Measurements from ENCODE around the gene ZEB1. TPM values are rescaled to one million over a fixed set of nuclear protein-coding genes. Genes with fewer than 3 reads are reported as not detected.
A peak's percentile ranks its signal among the peaks of the same experiment; 100 is the strongest.

ZEB1 gene
- total RNA-seq, 1 experiment from 2014 or later = 1.4 TPM

DNA sequence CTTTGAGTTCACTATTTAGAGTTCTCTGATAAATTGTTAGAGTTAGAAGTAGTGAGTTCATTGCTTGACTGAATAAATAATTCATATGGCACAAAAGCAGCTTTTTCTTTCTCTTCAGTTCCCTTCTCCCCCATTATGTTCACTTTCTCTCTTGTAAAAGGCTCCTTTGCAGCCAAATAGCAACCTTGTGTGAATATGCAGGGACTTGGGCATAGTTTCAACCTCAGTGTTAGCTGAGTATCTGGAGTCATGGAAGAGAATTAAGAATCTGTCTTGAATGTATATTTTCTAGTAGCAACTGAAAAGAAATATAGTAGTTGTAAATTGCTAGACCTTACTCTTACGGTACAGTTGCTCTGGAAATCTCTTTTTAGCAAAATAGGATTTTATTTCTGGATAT lies 31.9 kb downstream of the ZEB1 start:
- no peaks in the 10 kb centered on the region for H3K9me2 ChIP-seq (ENCODE audit: insufficient read depth)
- no peaks in the 10 kb centered on the region for H3K27me3 ChIP-seq (ENCODE audit: insufficient read depth, low read depth)
- H4K20me1 ChIP-seq (ENCODE audit: insufficient read depth) = no peaks in the 10 kb centered on the region
- no peak overlapping the region for H3K27ac ChIP-seq
- no peak overlapping the region for H3K4me3 ChIP-seq
- H3K9me3 ChIP-seq (ENCODE audit: insufficient read depth, low read depth) = no peaks in the 10 kb centered on the region
- H3K4me1 ChIP-seq (replicated peaks; ENCODE audit: insufficient read depth) = peaks cover 17% of the 10 kb centered on the region
- no peaks in the 10 kb centered on the region for H3K36me3 ChIP-seq (ENCODE audit: low read depth)
- POLR2A ChIA-PET (ENCODE audit: unreplicated experiment) = no interaction called here
- H3F3A ChIP-seq (ENCODE audit: insufficient read depth, low read depth) = no peaks in the 10 kb centered on the region
- no peaks in the 10 kb centered on the region for H3K79me2 ChIP-seq (ENCODE audit: low read depth)
- CTCF ChIA-PET = no interaction called here
- no TSS peak for BruUV-seq (replicated peaks)
- no peak overlapping the region for H3K4me2 ChIP-seq
- intact Hi-C loops (cut with micrococcal nuclease; ENCODE audit: unreplicated experiment) = no loop called here
- TF ChIP-seq, protein P1, sequence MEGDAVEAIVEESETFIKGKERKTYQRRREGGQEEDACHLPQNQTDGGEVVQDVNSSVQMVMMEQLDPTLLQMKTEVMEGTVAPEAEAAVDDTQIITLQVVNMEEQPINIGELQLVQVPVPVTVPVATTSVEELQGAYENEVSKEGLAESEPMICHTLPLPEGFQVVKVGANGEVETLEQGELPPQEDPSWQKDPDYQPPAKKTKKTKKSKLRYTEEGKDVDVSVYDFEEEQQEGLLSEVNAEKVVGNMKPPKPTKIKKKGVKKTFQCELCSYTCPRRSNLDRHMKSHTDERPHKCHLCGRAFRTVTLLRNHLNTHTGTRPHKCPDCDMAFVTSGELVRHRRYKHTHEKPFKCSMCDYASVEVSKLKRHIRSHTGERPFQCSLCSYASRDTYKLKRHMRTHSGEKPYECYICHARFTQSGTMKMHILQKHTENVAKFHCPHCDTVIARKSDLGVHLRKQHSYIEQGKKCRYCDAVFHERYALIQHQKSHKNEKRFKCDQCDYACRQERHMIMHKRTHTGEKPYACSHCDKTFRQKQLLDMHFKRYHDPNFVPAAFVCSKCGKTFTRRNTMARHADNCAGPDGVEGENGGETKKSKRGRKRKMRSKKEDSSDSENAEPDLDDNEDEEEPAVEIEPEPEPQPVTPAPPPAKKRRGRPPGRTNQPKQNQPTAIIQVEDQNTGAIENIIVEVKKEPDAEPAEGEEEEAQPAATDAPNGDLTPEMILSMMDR (conservative IDR thresholded peaks at IDR 0.05) = no peak
- TF ChIP-seq EZH2 (IDR thresholded peaks at IDR 0.05; ENCODE audit: low read depth) = no peak
- no peak overlapping the region for H2AFZ ChIP-seq
- no peak for DNase-seq

DNA sequence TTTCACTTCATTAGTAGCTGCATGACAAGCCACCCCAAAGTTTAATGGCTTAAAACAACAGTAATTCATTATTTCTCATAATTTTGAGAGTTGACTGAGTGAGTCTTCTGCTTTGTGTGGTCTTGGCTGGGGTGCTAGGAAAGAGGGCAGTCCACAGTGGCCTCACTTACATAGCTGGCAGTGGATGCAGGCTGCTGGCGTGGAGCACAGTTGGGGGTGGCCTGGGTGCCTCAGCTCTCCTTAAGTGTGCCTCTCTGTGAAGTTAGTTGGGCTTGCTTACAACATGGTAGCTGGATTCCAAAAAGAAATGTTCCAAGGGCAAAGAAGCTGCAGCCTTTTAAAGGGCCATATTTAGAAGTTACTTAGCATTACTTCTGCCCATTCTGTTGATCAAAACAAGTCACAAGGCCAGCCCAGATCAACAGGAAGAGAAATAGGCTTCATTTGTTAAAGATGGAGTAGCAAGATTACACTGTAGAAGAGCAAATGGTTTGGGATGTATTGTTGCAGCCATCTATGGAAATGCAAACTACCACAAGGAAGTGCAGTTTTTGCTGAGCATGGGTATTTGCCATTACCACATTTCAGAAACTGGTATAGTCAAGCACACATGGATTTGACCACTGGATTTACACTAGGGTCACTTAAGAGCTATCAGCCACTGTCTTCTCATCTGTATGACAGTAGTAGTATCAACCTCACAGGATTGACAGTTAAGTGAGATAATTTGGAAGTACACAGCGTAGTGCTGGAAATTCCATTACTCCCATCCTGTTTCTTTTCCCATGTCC lies 33.6 kb downstream of the ZEB1 start:
- Histone ChIP-seq H3F3A (ENCODE audit: insufficient read depth, low read depth) (no peaks in the 10 kb centered on the region), H3K36me3 (ENCODE audit: low read depth) (no peaks in the 10 kb centered on the region), H3K27me3 (ENCODE audit: insufficient read depth, low read depth) (no peaks in the 10 kb centered on the region), H3K4me1 (replicated peaks; ENCODE audit: insufficient read depth) (peaks cover 17% of the 10 kb centered on the region), H3K4me3 (no peak overlapping the region), H3K27ac (peak overlapping the region; percentile 62), H3K9me3 (ENCODE audit: insufficient read depth, low read depth) (no peaks in the 10 kb centered on the region), H2AFZ (no peak overlapping the region), H3K9me2 (ENCODE audit: insufficient read depth) (no peaks in the 10 kb centered on the region), H4K20me1 (ENCODE audit: insufficient read depth) (no peaks in the 10 kb centered on the region), H3K79me2 (ENCODE audit: low read depth) (no peaks in the 10 kb centered on the region), H3K4me2 (no peak overlapping the region)
- no peak for TF ChIP-seq EZH2 (IDR thresholded peaks at IDR 0.05; ENCODE audit: low read depth)
- TF ChIP-seq, protein P1 (conservative IDR thresholded peaks at IDR 0.05) = no peak
- ChIA-PET POLR2A (ENCODE audit: unreplicated experiment) (interaction anchor here (0.5 kb wide), 1 partner anchor 36 kb away, joined by 9 read pairs; no protein-coding TSS in a partner anchor), CTCF (no interaction called here)
- intact Hi-C loops (cut with micrococcal nuclease; ENCODE audit: unreplicated experiment) = loop anchor here (1.0 kb wide), 1 partner anchor 320 kb away; no protein-coding TSS in a partner anchor
- BruUV-seq (replicated peaks) = no TSS peak
- no peak for DNase-seq

DNA sequence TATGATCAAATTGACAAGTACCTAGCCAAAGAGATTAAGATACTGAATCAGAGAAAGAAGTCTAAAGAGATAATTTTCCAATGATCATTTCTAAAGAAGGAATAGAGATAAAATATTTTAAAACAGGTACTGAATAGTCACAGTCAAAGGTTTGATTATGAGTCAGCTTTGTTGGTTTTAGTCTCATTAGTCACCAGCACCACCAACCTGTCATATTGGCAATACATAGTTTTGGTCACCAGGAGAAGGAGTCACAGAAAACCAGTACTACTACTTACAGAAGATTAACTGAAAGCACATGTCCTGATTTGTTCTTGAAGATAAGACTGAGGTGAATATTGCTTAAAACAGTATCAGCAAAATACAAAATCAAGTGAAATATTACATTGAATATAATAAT lies 34.6 kb downstream of the ZEB1 start:
- Histone ChIP-seq H3K27ac (peak overlapping the region; percentile 62), H3K4me3 (no peak overlapping the region), H2AFZ (no peak overlapping the region), H3K4me1 (replicated peaks; ENCODE audit: insufficient read depth) (peaks cover 17% of the 10 kb centered on the region), H3K9me3 (ENCODE audit: insufficient read depth, low read depth) (no peaks in the 10 kb centered on the region), H3K36me3 (ENCODE audit: low read depth) (no peaks in the 10 kb centered on the region), H3F3A (ENCODE audit: insufficient read depth, low read depth) (no peaks in the 10 kb centered on the region), H3K27me3 (ENCODE audit: insufficient read depth, low read depth) (no peaks in the 10 kb centered on the region), H3K4me2 (peak overlapping the region; percentile 54), H3K79me2 (ENCODE audit: low read depth) (no peaks in the 10 kb centered on the region), H4K20me1 (ENCODE audit: insufficient read depth) (no peaks in the 10 kb centered on the region), H3K9me2 (ENCODE audit: insufficient read depth) (no peaks in the 10 kb centered on the region)
- BruUV-seq (replicated peaks) = no TSS peak
- DNase-seq = peak; percentile 31 to 85
- TF ChIP-seq, protein P1 (conservative IDR thresholded peaks at IDR 0.05) = peak; percentile 42; the same call in 1 of the 2 replicates
- TF ChIP-seq EZH2 (IDR thresholded peaks at IDR 0.05; ENCODE audit: low read depth) = no peak
- ChIA-PET CTCF (no interaction called here), POLR2A (ENCODE audit: unreplicated experiment) (interaction anchor here (0.6 kb wide), 1 partner anchor 296 kb away, joined by 7 read pairs; no protein-coding TSS in a partner anchor)
- intact Hi-C loops (cut with micrococcal nuclease; ENCODE audit: unreplicated experiment) = loop anchor here (1.0 kb wide), 1 partner anchor 321 kb away; no protein-coding TSS in a partner anchor

All from PC-9 (cell line).